Type B pancreatic cell (in vitro differentiated cells): Measurements from ENCODE around the gene KCP. TPM values are rescaled to one million over a fixed set of nuclear protein-coding genes. Genes with fewer than 3 reads are reported as not detected.

Experiments used
- DNase-seq: peaks from one replicate; pipeline ENCODE4 v3.0.0; 2021; ENCODE audit warnings: mixed read lengths; ENCODE audit not compliant: unreplicated experiment; ENCODE audit errors: extremely low spot score
- H3K27ac Mint-ChIP-seq: 2 replicates; pipeline ENCODE4 v1.8.0; 2021; ENCODE audit warnings: mild to moderate bottlenecking, mixed read lengths
- H3K27me3 Mint-ChIP-seq: 2 replicates; pipeline ENCODE4 v1.8.0; 2021; ENCODE audit warnings: mixed read lengths
- H3K36me3 Mint-ChIP-seq: 2 replicates; pipeline ENCODE4 v1.8.0; 2021; ENCODE audit warnings: mixed read lengths
- H3K4me1 Mint-ChIP-seq: one replicate; pipeline ENCODE4 v1.8.0; 2021; ENCODE audit warnings: mixed read lengths; ENCODE audit not compliant: unreplicated experiment
- H3K4me3 Mint-ChIP-seq: 2 replicates; pipeline ENCODE4 v1.8.0; 2021; ENCODE audit warnings: mild to moderate bottlenecking, mixed read lengths
- H3K9me3 Mint-ChIP-seq: 2 replicates; pipeline ENCODE4 v1.8.0; 2021; ENCODE audit warnings: mixed read lengths
- CTCF ChIP-seq: fragments of 200-600 bp; sonication (generic); conservative IDR thresholded peaks from 2 replicates; pipeline ENCODE4 v1.5.0; 2021; ENCODE audit warnings: antibody characterized with exemption, mild to moderate bottlenecking
- total RNA-seq: library from RNA; stranded (reverse); gene quantifications from 2 replicates; pipeline ENCODE4 v1.2.1, GENCODE V29; 2021; ENCODE audit warnings: low replicate concordance

Gene KCP
- total RNA-seq, 1 donor from 2014 or later = 4.2 TPM

DNA sequence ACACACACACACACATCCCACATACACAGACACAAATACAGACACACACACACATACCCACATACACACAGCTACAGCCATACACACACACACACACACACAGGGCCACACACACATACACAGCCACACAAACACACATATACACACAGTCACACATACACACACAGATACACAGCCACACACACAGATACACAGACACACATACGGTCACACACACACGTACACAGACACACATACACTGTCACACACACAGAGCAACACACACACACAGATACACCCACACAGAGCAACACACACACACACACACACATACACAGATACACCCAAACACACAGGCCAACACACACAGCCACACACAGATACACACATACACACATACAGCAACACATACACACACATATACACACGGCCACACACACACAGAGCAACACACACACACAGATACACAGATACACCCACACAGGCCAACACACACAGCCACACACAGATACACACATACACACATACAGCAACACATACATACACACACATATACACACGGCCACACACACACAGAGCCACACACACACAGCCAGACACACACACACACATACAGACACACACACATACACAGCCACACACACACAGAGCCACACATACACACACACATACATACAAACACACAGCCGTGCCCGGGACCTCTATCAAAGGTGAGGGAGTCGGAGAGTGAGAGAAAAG is 22.3 kb downstream of the KCP start:
- DNase-seq = no peak
- Mint-ChIP-seq H3K4me3 (no peak overlapping the region), H3K27me3 (peaks cover 14% of the 10 kb centered on the region), H3K9me3 (no peaks in the 10 kb centered on the region), H3K36me3 (no peaks in the 10 kb centered on the region), H3K4me1 (peaks cover 4% of the 10 kb centered on the region), H3K27ac (no peak overlapping the region)
- TF ChIP-seq CTCF = no peak

DNA sequence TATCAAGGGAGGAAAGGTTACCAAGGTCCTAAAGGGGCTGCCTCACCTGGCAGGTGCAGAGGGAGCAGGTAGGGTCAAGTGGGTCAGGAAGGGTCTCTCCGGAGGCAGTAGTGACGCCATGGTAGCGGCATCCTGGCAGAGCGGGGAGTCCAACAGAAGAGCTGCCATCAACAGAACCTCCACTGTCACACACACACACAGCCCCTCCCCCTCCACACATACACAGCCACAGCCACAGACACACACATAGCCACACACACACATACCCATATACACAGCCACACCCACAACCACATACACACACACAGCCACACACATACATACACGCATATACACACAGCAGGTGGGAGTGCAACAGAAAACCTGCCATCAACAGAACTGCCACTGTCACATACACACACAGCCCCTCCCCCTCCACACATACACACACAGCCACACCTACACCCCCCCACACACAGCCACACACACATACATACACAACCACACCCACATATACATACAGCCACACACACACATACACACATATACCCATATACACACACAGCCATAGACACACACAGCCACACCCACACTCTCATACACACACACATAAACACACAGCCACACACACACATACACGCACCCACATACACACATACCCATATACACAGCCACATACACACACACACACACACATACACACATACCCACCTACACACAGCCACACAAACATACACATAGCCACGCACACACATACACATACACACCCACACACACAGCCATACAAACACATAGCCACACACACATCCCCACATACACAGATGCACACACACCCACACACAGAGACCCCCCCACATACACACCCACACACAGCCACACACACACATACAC is 23.1 kb downstream of the KCP start:
- peaks cover 4% of the 10 kb centered on the region for H3K4me1 Mint-ChIP-seq
- no peak for DNase-seq
- no peaks in the 10 kb centered on the region for H3K36me3 Mint-ChIP-seq
- H3K4me3 Mint-ChIP-seq = no peak overlapping the region
- no peak for TF ChIP-seq CTCF
- no peaks in the 10 kb centered on the region for H3K9me3 Mint-ChIP-seq
- H3K27me3 Mint-ChIP-seq = peaks cover 14% of the 10 kb centered on the region
- no peak overlapping the region for H3K27ac Mint-ChIP-seq

- peaks cover 4% of the 10 kb centered on the region for H3K4me1 Mint-ChIP-seq
- no peaks in the 10 kb centered on the region for H3K9me3 Mint-ChIP-seq
- H3K4me3 Mint-ChIP-seq = no peak overlapping the region
- peaks cover 10% of the 10 kb centered on the region for H3K27me3 Mint-ChIP-seq
- no peak overlapping the region for H3K27ac Mint-ChIP-seq
- H3K36me3 Mint-ChIP-seq = no peaks in the 10 kb centered on the region
- no peak for DNase-seq
- no peak for TF ChIP-seq CTCF
Observed at GRCh38 chr7:128886391-128887168, 23.9 kb downstream of the KCP start.

DNA sequence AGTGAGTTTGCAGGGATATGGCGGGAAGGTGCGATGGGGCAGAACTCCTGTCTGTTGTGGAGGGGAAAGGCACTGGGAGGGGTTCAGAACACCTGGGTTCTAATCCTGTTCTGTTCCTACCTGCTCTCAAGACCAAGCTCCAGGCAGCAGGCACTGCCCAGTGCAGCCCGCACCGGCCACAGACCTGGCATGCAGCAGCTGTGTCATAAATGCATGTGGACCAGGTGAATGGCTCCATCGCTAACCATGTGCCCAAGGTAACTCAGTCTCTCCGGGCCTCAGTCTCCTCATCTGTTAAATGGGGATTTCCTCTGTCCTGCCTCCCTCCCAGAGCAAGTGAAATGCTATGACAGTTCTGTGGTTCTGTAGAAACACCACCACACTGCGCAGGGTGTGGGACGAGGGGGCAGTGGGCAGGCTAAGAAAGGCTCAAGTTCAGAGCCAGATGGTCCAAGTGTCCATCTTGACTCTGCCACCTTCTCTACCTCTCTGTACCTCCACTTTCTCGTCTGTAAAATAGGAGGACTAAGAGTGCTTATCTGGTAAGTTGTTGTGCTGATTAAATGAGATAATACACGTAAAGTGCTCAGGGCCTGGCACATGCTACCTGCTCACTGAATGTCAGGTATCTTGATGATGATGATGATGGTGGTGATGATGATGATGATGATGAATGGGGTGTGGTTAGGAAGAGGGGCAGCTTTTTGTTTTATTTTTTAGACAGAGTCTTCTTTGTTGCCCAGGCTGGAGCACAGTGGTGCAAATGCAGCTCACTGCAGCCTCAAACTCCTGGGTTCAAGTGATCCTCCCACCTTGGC is 24.9 kb downstream of the KCP start:
- peaks cover 4% of the 10 kb centered on the region for H3K4me1 Mint-ChIP-seq
- H3K36me3 Mint-ChIP-seq = no peaks in the 10 kb centered on the region
- H3K9me3 Mint-ChIP-seq = no peaks in the 10 kb centered on the region
- no peak for TF ChIP-seq CTCF
- no peak overlapping the region for H3K4me3 Mint-ChIP-seq
- no peak overlapping the region for H3K27ac Mint-ChIP-seq
- DNase-seq = no peak
- H3K27me3 Mint-ChIP-seq = peaks cover 10% of the 10 kb centered on the region
